HG03571 (cell line): ENCODE data around the gene ZFHX2.
"Not testable (repeated sequence)": the region's sequence is repeated elsewhere in the genome, so short reads cannot be mapped to it uniquely, and the experiment has no call there.

Experiments used
- ATAC-seq: cut with Tn5 transposase; IDR thresholded peaks from one replicate; pipeline ENCODE4 v1.9.1; 2021; ENCODE audit not compliant: unreplicated experiment

ZFHX2 gene

GRCh38 chr14:23544511-23545447 is 6.8 kb downstream of the ZFHX2 start:
- ATAC-seq, result no peak

- no peak for ATAC-seq
Observed at GRCh38 chr14:23543403-23543802, 8.2 kb downstream of the ZFHX2 start.

- ATAC-seq, result no peak
Observed at GRCh38 chr14:23542261-23542660, 9.3 kb downstream of the ZFHX2 start.

- ATAC-seq, result no peak
Observed at GRCh38 chr14:23540141-23540469, 11.5 kb downstream of the ZFHX2 start.

- ATAC-seq, result no peak
Observed at GRCh38 chr14:23539248-23540140, 12.1 kb downstream of the ZFHX2 start.

- no peak for ATAC-seq
Observed at GRCh38 chr14:23538785-23539184, 12.8 kb downstream of the ZFHX2 start.

GRCh38 chr14:23538050-23538718 is 13.4 kb downstream of the ZFHX2 start:
- ATAC-seq, result no peak

- ATAC-seq, result no peak
Observed at GRCh38 chr14:23537351-23538049, 14.1 kb downstream of the ZFHX2 start.

GRCh38 chr14:23536906-23537305 is 14.7 kb downstream of the ZFHX2 start:
- ATAC-seq, result not testable (repeated sequence)

GRCh38 chr14:23536494-23536893 is 15.1 kb downstream of the ZFHX2 start:
- ATAC-seq, result no peak

GRCh38 chr14:23535943-23536342 is 15.6 kb downstream of the ZFHX2 start:
- no peak for ATAC-seq

GRCh38 chr14:23533652-23534435 is 17.7 kb downstream of the ZFHX2 start:
- no peak for ATAC-seq

- ATAC-seq, result no peak
Observed at GRCh38 chr14:23532658-23533057, 18.9 kb downstream of the ZFHX2 start.

- ATAC-seq, result no peak
Observed at GRCh38 chr14:23531391-23531790, 20.2 kb downstream of the ZFHX2 start.

- ATAC-seq, result no peak
Observed at GRCh38 chr14:23530375-23531055, 21.1 kb downstream of the ZFHX2 start.

- no peak for ATAC-seq
Observed at GRCh38 chr14:23529016-23529415, 22.5 kb downstream of the ZFHX2 start.

- ATAC-seq, result no peak
Observed at GRCh38 chr14:23528555-23528954, 23.0 kb downstream of the ZFHX2 start.

GRCh38 chr14:23525611-23526010 is 26.0 kb downstream of the ZFHX2 start:
- no peak for ATAC-seq

- no peak for ATAC-seq
Observed at GRCh38 chr14:23524954-23525353, 26.6 kb downstream of the ZFHX2 start.
